ENCODE data around the gene SMIM10. TPM values are rescaled to one million over a fixed set of nuclear protein-coding genes. Genes with fewer than 3 reads are reported as not detected.
"Not testable (repeated sequence)": the region's sequence is repeated elsewhere in the genome, so short reads cannot be mapped to it uniquely, and the experiment has no call there.

The SMIM10 gene
- total and polyA plus RNA-seq, 12 donors: 3.7 to 15.0 (median 6.5) TPM

DNA sequence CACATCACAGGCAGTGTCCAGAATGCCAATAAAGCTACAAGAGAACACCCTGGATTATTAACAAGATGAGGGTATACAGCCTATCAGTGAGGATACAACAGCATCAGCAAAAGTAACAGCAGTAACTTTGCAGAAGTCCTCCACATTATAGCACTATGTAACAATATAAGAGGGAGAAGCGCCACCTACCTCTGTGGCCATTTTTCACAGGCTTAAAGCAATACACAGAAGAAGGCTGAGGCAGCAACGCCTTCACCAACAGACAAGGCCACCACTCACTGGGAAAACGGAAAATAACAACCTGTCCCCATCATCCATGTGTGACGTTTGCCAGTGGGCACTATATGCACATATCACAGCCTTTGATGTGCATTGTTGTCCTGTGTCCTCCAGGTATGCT lies 19.0 kb downstream of the SMIM10 start:
- intact Hi-C loops (cut with DNase I): no loop called here
- TF ChIP-seq, protein P1, sequence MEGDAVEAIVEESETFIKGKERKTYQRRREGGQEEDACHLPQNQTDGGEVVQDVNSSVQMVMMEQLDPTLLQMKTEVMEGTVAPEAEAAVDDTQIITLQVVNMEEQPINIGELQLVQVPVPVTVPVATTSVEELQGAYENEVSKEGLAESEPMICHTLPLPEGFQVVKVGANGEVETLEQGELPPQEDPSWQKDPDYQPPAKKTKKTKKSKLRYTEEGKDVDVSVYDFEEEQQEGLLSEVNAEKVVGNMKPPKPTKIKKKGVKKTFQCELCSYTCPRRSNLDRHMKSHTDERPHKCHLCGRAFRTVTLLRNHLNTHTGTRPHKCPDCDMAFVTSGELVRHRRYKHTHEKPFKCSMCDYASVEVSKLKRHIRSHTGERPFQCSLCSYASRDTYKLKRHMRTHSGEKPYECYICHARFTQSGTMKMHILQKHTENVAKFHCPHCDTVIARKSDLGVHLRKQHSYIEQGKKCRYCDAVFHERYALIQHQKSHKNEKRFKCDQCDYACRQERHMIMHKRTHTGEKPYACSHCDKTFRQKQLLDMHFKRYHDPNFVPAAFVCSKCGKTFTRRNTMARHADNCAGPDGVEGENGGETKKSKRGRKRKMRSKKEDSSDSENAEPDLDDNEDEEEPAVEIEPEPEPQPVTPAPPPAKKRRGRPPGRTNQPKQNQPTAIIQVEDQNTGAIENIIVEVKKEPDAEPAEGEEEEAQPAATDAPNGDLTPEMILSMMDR (IDR thresholded peaks at IDR 0.05): no peak

DNA sequence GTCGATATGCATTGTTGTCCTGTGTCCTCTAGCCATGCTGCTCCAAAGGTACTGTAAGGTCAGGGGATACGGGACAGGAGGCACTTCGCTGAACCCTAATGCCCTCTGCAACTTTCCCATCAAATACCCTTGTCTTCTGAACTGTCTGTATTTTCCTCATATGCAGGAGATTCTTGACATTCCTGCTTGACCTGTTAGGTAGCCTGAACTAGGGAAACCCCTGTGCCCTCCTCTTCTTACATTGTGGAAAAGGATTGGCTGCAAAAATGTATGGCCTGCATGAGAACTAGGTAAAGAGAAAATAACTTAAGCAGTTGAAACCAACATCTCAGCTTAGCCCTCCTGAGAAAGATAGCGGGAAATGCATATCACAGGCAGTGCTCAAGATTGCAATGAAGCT lies 20.1 kb downstream of the SMIM10 start:
- WGBS, 2 donors: 68 to 87% methylated on average over 4 of the region's 4 CpGs
- Histone ChIP-seq H3K27ac (no peak overlapping the region), H3K9me3 (no peaks in the 10 kb centered on the region), H3K36me3 (no peaks in the 10 kb centered on the region), H3K4me1 (no peaks in the 10 kb centered on the region), H3K27me3 (peaks cover 0 to 20% (median 0%) of the 10 kb centered on the region in 7 donors), H3K4me3 (no peak overlapping the region)
- TF ChIP-seq, protein P1 (IDR thresholded peaks at IDR 0.05): no peak
- no peak for DNase-seq
- no peak for ATAC-seq
- intact Hi-C loops (cut with DNase I): no loop called here

More for the DNA sequence above, 19.0 kb downstream of the SMIM10 start:
- 62 to 75% methylated on average over 4 of the region's 4 CpGs for WGBS, 2 donors
- no peaks in the 10 kb centered on the region for H3K4me1 ChIP-seq
- no peak for DNase-seq
- H3K27me3 ChIP-seq: peaks cover 0 to 30% (median 0%) of the 10 kb centered on the region in 7 donors
- H3K36me3 ChIP-seq: no peaks in the 10 kb centered on the region
- no peak overlapping the region for H3K27ac ChIP-seq
- no peak overlapping the region for H3K4me3 ChIP-seq
- H3K9me3 ChIP-seq: no peaks in the 10 kb centered on the region
- ATAC-seq: no peak

DNA sequence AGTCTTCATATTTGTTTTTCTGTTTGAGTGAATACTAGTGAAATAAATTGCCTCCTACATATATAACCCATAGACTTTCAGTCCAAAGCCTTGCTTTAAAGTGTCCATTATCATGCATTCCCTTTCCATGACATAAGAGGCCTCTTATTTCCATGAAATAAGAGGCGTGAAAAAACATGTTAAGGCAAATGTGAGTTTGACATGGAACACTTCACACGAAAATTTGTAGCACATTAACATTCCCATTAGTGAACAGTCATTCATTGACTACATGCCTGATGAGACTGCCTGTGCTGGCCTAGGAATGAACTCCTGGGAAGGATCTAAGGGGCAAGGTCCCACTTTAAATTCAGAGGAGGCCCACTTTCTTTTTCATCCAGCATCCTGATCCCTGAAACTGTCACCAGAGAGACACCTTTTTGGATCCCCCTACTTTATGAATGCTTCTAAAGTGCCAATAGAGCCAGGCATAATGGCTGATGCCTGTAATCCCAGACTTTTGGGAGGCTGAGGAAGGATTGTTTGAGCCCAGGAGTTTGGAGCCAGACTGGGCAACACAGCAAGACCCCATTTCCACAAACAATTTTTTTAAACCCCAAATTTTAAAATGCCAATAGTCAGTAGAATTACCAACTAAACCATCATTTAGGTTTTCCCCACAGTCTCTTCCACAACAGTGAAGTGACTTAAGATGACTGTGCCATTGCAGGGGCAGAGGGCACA lies 24.9 kb downstream of the SMIM10 start:
- no peaks in the 10 kb centered on the region for H3K27me3 ChIP-seq
- intact Hi-C loops (cut with DNase I): no loop called here
- no peak for DNase-seq
- ATAC-seq: no peak
- H3K4me1 ChIP-seq: peaks cover 0 to 12% (median 5%) of the 10 kb centered on the region in 9 donors
- H3K4me3 ChIP-seq: no peak overlapping the region
- H3K36me3 ChIP-seq: no peaks in the 10 kb centered on the region
- TF ChIP-seq, protein P1 (IDR thresholded peaks at IDR 0.05): no peak
- no peak overlapping the region for H3K27ac ChIP-seq
- 78 to 81% methylated on average over 2 of the region's 2 CpGs for WGBS, 2 donors
- H3K9me3 ChIP-seq: no peaks in the 10 kb centered on the region

DNA sequence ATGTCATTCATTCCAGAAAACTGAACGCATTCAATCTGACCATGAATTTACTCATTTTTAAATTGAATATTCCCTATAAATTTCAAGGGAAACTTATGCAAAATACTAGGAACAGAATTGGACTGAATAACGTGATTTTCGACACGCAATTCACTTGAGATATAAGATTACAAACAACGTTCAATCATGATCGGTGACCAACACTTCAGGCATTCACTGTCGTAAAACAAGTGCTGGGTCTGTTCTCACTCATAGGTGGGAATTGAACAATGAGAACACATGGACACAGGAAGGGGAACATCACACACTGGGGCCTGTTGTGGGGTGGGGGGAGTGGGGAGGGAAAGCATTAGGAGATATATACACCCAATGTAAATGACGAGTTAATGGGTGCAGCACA lies 29.1 kb downstream of the SMIM10 start:
- WGBS, 2 donors: 56 to 65% methylated on average over 8 of the region's 8 CpGs
- DNase-seq; H3K4me3 ChIP-seq; H3K9me3 ChIP-seq; H3K36me3 ChIP-seq; ATAC-seq; intact Hi-C loops (cut with DNase I); H3K27ac ChIP-seq: not testable (repeated sequence)
- Histone ChIP-seq H3K27me3 (peaks cover 0 to 22% (median 0%) of the 10 kb centered on the region in 7 donors), H3K4me1 (peaks cover 0 to 29% (median 14%) of the 10 kb centered on the region in 9 donors)

DNA sequence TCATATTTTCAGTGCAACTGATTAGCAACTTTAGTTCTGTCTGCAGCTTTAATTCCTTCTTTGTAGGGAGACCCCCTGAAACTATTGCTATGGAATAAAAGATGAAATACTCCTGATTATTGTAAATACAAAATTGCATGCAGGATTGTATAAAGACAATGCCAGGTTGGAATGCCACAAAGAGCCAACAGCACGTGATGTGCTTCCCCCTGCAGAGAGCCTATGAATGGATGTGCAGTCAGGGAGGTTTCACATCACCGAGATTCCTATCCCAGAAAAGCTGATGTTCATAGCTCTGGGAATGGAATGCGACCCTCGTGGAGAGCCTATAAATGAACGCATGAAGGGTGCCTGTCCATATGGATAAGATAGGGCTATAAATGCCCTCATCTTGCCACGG lies 33.0 kb downstream of the SMIM10 start:
- WGBS, 2 donors: 63% methylated on average over 6 of the region's 6 CpGs
- peak overlapping the region in 3 of 10 donors; percentile 9 to 25 (median 10) for H3K27ac ChIP-seq
- not testable (repeated sequence) for ATAC-seq

More for the DNA sequence above, 33.0 kb downstream of the SMIM10 start:
- intact Hi-C loops (cut with DNase I); DNase-seq; H3K9me3 ChIP-seq; H3K4me3 ChIP-seq; H3K36me3 ChIP-seq: not testable (repeated sequence)
- H3K4me1 ChIP-seq: peaks cover 0 to 29% (median 14%) of the 10 kb centered on the region in 9 donors
- peaks cover 0 to 35% (median 0%) of the 10 kb centered on the region in 7 donors for H3K27me3 ChIP-seq

Data from heart right ventricle (tissue), 16 donors.